GM21723 (cell line): Measurements from ENCODE around the gene PAPOLA.
A peak's percentile ranks its signal among the peaks of the same experiment; 100 is the strongest.

Experiments used
- ATAC-seq: cut with Tn5 transposase; IDR thresholded peaks from one replicate; pipeline ENCODE4 v1.9.1; 2021; ENCODE audit warnings: mild to moderate bottlenecking, moderate library complexity; ENCODE audit not compliant: unreplicated experiment

The PAPOLA gene

DNA sequence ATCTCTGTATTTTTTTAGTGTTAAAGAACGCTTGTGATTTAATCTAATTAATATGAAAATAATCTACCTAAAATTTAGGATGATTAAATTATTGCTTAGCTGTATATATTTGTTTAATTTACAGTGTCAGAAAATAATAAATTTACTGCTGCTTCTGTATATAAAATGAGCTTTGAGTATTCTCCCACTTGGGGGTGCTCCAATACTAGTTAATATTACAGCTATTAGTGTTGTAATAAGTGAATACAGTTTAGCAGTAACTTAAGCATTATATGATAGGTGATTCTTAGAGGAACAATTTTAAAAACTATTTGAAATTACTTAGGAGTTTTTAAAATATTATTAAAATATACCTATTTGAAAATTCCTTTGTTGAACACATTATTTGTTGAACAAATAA is 62.2 kb downstream of the PAPOLA start:
- no peak for ATAC-seq

- no peak for ATAC-seq
These were observed 63.6 kb downstream of the PAPOLA start for GRCh38 chr14:96565811-96566210.

- no peak for ATAC-seq
These were observed 65.2 kb downstream of the PAPOLA start for GRCh38 chr14:96567289-96567899.

DNA sequence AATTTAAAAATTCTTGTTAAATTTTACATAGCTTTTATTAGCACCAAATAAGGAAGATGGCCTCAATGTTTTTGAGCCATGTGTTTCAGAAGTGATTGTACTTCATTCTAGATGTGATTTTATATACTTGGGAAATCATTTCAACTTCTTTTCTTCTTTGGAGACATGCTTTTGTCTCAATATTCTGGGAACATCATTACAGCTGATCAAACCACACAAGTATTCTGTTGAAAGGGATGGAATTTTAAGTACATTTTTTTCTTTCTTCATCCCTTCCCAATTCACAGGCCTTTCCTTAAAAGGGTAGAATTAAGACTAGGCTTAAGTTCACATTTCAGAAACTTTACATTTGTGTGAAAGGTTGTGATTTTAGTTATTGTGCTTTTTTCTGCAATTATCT is 66.4 kb downstream of the PAPOLA start:
- ATAC-seq = no peak

- ATAC-seq = no peak
These were observed 69.1 kb downstream of the PAPOLA start for GRCh38 chr14:96571311-96571710.

GRCh38 chr14:96573473-96574100 is 71.4 kb downstream of the PAPOLA start:
- ATAC-seq = no peak

DNA sequence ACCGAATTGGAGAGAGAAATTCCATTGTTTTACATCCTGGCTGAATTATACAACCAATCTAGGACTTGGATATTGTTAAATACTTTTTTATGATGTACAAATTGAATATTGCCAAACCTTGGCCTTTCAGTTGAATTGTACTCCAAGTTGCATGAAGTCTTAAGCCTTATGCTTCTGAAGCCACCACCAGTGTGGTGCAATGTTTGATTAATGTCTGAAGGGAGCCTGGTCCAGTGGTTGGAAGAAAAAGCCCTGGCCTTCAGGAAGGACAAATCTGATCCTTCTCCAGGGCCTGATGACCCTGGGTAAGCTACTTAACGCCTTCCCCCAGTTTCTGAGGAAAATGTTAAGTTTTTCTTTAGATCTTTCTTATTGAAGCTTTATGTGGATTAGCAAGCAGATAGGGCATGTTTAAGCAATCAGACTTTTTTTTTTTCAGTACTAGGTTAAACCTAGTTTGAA is 72.0 kb downstream of the PAPOLA start:
- ATAC-seq = no peak

GRCh38 chr14:96574633-96575632 is 72.8 kb downstream of the PAPOLA start:
- no peak for ATAC-seq

GRCh38 chr14:96576359-96576758 is 74.2 kb downstream of the PAPOLA start:
- no peak for ATAC-seq

DNA sequence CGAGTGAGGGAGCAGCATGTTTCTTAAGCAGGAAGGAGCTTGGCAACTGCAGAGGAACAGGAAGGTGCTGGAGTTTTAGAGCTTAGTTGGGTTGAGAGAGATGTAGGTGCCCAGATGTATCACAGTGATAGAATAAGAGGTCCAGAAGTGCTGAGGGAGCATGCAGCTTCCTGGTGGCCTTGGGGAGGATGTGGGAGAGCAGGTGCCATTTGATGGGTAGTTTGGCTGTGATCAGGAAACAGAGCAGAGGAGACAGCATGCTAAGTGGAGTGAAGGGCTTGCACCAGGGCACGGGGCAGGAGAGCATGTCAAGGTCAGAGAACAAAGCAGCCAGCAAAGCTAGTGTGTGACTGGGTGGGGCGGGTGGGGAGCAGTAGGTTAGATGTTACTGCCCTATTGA is 74.8 kb downstream of the PAPOLA start:
- ATAC-seq = no peak

- no peak for ATAC-seq
These were observed 76.4 kb downstream of the PAPOLA start for GRCh38 chr14:96578619-96579018.

- ATAC-seq = no peak
These were observed 77.2 kb downstream of the PAPOLA start for GRCh38 chr14:96579358-96579757.

DNA sequence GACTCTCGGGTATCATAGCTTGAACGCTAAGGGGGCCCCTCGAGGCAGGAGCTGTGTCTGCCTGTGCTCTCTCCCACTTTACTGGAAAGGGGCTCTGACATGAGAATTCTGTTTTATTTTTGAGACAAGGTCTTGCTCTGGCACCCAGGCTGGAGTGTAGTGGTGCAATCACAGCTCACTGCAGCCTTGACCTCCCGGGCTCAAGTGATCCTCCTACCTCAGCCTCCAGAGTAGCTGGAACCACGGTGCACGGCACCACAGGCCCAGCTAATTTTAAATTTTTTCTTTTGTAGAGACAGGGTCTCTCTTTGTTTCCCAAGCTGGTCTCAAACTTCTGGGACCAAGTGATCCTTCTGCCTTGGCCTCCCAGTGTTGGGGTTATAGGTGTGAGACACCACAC is 77.7 kb downstream of the PAPOLA start:
- no peak for ATAC-seq

- ATAC-seq = no peak
These were observed 78.4 kb downstream of the PAPOLA start for GRCh38 chr14:96580566-96580965.

DNA sequence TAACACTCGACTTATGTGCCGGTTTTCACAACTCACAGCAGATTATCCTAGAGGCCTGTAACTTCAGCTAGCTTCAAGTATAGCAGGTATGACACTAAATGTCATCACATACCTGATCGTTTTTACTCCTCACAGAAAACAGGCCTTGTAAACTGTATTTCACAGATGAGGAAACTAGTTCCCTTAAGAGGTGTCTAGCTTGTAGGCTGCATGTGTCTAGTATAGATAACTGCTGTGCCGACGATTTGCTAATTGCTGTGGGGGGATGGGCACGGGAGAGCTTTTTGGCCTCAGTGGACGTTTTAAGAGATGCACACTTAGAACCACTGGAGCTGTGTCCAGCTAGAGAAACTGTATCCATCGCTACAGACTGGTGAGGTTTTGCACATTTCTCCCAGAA is 78.8 kb downstream of the PAPOLA start:
- no peak for ATAC-seq

DNA sequence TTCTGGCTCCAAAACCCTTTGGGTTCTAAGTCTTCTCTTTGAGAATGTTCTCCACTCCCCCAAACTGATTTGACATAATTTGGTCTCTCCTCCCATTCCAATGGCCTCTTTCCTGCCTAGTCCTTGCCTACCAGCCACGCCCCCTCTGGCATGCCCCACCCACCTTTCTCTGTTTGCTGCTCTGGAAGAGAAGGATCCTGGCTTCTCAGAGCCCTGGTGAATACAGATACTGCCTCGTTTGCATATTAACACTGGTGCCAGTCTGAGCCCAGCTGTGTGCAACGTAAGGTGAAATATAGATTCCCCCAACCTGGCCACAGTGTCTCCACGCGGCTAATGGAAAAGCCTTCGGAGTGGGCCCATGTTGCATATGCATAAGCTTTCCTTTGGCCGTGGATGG is 79.7 kb downstream of the PAPOLA start:
- ATAC-seq = no peak

DNA sequence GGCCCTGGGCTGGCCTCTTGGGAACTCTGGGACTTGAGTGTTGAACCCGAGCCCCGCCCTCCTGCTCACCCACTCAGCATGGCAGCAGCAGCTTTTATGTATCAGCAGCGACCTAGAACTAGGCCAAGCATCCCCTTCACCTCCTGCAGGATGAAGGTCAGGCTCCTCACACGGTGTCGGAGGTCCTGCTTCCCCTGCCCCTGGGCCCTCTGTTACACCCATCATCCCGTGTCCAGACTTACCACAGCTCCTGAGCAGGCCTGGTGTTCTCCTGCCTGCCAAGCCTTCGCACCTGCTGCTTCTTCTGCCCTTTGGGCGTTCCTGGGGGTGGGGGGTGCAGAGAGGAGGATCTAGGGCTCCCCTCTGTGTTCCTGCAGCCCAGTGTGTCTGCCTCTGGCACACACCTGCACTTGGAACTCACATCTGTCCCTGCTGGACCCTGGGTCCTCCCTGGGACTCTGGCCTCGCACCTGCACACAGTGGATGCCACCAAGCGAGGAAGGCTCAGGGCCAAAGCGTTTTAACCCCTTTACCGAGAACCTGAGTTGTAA is 80.3 kb downstream of the PAPOLA start:
- ATAC-seq = no peak

GRCh38 chr14:96582995-96583394 is 80.8 kb downstream of the PAPOLA start:
- ATAC-seq = no peak

DNA sequence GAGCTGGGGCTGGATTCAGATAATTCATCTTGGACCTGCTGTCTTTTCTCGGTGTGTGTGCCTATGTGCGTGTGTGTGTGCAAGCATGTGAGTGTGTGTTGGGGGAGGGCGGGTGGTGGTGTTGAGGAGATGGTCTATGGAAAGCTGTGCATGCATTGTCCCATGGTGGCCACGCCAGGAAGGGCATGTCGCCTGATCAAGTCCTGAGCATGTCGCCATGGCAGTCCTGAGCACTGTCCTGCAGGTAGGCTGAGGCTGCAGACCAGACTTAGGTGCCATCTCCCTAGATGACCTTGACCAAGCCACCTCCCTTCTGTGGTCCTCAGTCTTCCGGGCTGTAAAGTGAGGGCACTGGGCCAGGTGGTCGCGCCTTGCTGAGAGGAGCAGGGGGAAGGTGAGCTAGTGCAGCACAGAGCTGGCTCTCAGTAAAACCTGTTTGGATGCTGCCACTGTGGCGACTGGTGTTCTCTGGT is 81.4 kb downstream of the PAPOLA start:
- ATAC-seq = no peak

GRCh38 chr14:96584199-96584906 is 82.2 kb downstream of the PAPOLA start:
- peak; percentile 66 for ATAC-seq
